ENCODE data around the gene IL2RA. TPM values are rescaled to one million over a fixed set of nuclear protein-coding genes. Genes with fewer than 3 reads are reported as not detected.

IL2RA gene
- total RNA-seq, 1 experiment from 2014 or later = 0.59 TPM

DNA sequence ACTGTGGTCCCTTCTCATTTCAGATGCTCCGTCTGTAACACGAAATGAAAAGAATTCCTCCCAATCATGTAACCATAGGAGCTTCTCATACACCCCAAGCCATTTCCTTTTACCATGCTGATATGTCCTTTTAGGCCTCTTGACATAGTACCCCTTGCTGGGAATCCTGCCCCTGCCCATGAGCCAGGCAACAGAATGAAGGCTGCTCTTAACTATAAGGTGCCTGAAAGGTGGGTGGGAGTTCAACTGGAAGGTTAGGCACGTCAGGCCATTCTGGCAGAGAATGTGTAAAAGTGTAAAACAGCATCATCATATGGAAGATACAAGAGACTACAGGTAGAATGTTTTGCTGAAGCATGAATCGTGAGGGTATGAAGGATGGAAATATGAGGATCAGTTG lies 22.5 kb downstream of the IL2RA start:
- POLR2A ChIA-PET = no interaction called here
- TF ChIP-seq TCF7L2 (IDR thresholded peaks at IDR 0.05; ENCODE audit: borderline replicate concordance, extremely low read depth, insufficient read depth, insufficient read length) (no peak), SRF (IDR thresholded peaks at IDR 0.05; ENCODE audit: low read depth) (no peak), JUND (IDR thresholded peaks at IDR 0.05) (no peak), EGR1 (IDR thresholded peaks at IDR 0.05; ENCODE audit: low read depth) (no peak), ZFX (IDR thresholded peaks at IDR 0.05) (no peak)
- TF ChIP-seq, protein P1, sequence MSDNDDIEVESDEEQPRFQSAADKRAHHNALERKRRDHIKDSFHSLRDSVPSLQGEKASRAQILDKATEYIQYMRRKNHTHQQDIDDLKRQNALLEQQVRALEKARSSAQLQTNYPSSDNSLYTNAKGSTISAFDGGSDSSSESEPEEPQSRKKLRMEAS (IDR thresholded peaks at IDR 0.05) = no peak
- TF ChIP-seq, protein P2, sequence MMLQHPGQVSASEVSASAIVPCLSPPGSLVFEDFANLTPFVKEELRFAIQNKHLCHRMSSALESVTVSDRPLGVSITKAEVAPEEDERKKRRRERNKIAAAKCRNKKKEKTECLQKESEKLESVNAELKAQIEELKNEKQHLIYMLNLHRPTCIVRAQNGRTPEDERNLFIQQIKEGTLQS (IDR thresholded peaks at IDR 0.05) = no peak
- no peak for ATAC-seq
- H4K20me1 ChIP-seq (ENCODE audit: insufficient read depth) = no peaks in the 10 kb centered on the region
- no peaks in the 10 kb centered on the region for H3K79me2 ChIP-seq (ENCODE audit: insufficient read depth, low read length)
- peaks cover 12% of the 10 kb centered on the region; the same call in 1 of the 2 replicates for H3K27me3 ChIP-seq (ENCODE audit: insufficient read depth, low read length)
- RAD21 ChIA-PET (ENCODE audit: low non-redundant PET in 1 of 2, low total read pairs in 2 of 2, uncharacterized antibody in 2 of 2, unreplicated experiment in 2 of 2) = no interaction called here
- no peak overlapping the region for H3K27ac ChIP-seq (ENCODE audit: low read depth, low read length)
- DNase-seq (ENCODE audit: low read depth, low spot score) = no peak
- H3K9me3 ChIP-seq (ENCODE audit: control insufficient read depth in 1 of 2, insufficient read depth in 1 of 2, low read depth in 1 of 2, low read length in 2 of 2) = no peaks in the 10 kb centered on the region
- no peak overlapping the region for H3K4me3 ChIP-seq (replicated peaks in 1 of 2; ENCODE audit: low read depth in 1 of 2, low read length in 2 of 2)
- no peak overlapping the region for H3K9ac ChIP-seq (ENCODE audit: low read length)
- H2AFZ ChIP-seq (ENCODE audit: low read depth, low read length, poor library complexity, severe bottlenecking) = no peak overlapping the region
- no peaks in the 10 kb centered on the region for H3K9me2 ChIP-seq (ENCODE audit: insufficient read depth)
- no peak overlapping the region for H3K4me2 ChIP-seq (ENCODE audit: low read length)
- CTCF ChIA-PET = no interaction called here
- no TSS peak for BruUV-seq (replicated peaks)
- intact Hi-C loops (cut with micrococcal nuclease) = no loop called here
- H3K36me3 ChIP-seq (ENCODE audit: control insufficient read depth in 1 of 2, insufficient read depth in 2 of 2, low read length in 2 of 2) = no peaks in the 10 kb centered on the region
- no peaks in the 10 kb centered on the region for H3K4me1 ChIP-seq (ENCODE audit: control insufficient read depth in 1 of 2, insufficient read depth in 2 of 2, low read length in 2 of 2)

DNA sequence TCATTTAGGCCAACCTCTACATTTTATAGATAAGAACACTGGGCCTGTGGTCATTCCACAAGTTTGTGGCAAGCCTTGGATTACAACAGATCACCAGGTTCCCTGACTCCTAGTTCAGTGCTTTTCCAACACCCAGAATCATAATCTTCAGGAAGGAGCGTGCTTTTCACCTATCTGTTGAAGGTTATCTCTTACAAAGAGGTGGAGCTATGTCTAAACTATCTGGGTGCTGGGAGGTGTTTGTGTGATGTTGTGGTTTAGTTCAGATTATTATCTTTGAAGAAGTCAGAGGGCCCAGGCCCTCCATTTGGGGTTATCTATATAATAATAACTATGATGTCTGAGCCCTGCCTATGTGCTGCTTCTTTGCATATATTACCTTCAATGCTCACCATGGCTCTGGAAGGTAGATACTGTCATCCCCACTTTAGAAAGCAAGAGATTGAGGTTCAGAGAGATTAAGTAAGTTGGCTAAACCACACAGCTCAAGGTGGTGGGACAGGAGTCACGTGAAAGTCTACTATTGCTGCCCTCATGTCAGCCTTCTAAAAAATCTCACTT lies 24.0 kb downstream of the IL2RA start:
- Histone ChIP-seq H3K4me2 (ENCODE audit: low read length) (no peak overlapping the region), H3K9me3 (ENCODE audit: control insufficient read depth in 1 of 2, insufficient read depth in 1 of 2, low read depth in 1 of 2, low read length in 2 of 2) (no peaks in the 10 kb centered on the region), H3K4me3 (replicated peaks in 1 of 2; ENCODE audit: low read depth in 1 of 2, low read length in 2 of 2) (no peak overlapping the region), H3K27me3 (ENCODE audit: insufficient read depth, low read length) (peaks cover 3% of the 10 kb centered on the region; the same call in 1 of the 2 replicates), H3K9me2 (ENCODE audit: insufficient read depth) (no peaks in the 10 kb centered on the region), H3K9ac (ENCODE audit: low read length) (no peak overlapping the region), H3K27ac (ENCODE audit: low read depth, low read length) (no peak overlapping the region), H4K20me1 (ENCODE audit: insufficient read depth) (no peaks in the 10 kb centered on the region), H3K4me1 (ENCODE audit: control insufficient read depth in 1 of 2, insufficient read depth in 2 of 2, low read length in 2 of 2) (no peaks in the 10 kb centered on the region), H2AFZ (ENCODE audit: low read depth, low read length, poor library complexity, severe bottlenecking) (no peak overlapping the region), H3K36me3 (ENCODE audit: control insufficient read depth in 1 of 2, insufficient read depth in 2 of 2, low read length in 2 of 2) (no peaks in the 10 kb centered on the region), H3K79me2 (ENCODE audit: insufficient read depth, low read length) (no peaks in the 10 kb centered on the region)
- BruUV-seq (replicated peaks) = no TSS peak
- DNase-seq (ENCODE audit: low read depth, low spot score) (no peak), ATAC-seq (no peak)
- CTCF ChIA-PET = no interaction called here
- POLR2A ChIA-PET = no interaction called here
- RAD21 ChIA-PET (ENCODE audit: low non-redundant PET in 1 of 2, low total read pairs in 2 of 2, uncharacterized antibody in 2 of 2, unreplicated experiment in 2 of 2) = no interaction called here
- TF ChIP-seq EZH2 (IDR thresholded peaks at IDR 0.05) (no peak), ZNF274 (IDR thresholded peaks at IDR 0.05; ENCODE audit: low read depth, low read length) (no peak), CBX3 (IDR thresholded peaks at IDR 0.05; ENCODE audit: low read depth) (no peak), POLR2AphosphoS5 (IDR thresholded peaks at IDR 0.05; ENCODE audit: low read depth, low read length) (no peak), YY1 (IDR thresholded peaks at IDR 0.05; ENCODE audit: extremely low read depth, insufficient replicate concordance, low read depth, low read length) (no peak), RAD21 (IDR thresholded peaks at IDR 0.05; ENCODE audit: low read depth) (no peak), FOSL1 (IDR thresholded peaks at IDR 0.05; ENCODE audit: low read depth) (no peak), JUND (IDR thresholded peaks at IDR 0.05) (no peak)
- TF ChIP-seq, protein P2 (IDR thresholded peaks at IDR 0.05) = no peak
- TF ChIP-seq, protein P3, sequence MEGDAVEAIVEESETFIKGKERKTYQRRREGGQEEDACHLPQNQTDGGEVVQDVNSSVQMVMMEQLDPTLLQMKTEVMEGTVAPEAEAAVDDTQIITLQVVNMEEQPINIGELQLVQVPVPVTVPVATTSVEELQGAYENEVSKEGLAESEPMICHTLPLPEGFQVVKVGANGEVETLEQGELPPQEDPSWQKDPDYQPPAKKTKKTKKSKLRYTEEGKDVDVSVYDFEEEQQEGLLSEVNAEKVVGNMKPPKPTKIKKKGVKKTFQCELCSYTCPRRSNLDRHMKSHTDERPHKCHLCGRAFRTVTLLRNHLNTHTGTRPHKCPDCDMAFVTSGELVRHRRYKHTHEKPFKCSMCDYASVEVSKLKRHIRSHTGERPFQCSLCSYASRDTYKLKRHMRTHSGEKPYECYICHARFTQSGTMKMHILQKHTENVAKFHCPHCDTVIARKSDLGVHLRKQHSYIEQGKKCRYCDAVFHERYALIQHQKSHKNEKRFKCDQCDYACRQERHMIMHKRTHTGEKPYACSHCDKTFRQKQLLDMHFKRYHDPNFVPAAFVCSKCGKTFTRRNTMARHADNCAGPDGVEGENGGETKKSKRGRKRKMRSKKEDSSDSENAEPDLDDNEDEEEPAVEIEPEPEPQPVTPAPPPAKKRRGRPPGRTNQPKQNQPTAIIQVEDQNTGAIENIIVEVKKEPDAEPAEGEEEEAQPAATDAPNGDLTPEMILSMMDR (IDR thresholded peaks at IDR 0.05 in 2 of 3, conservative IDR thresholded peaks at IDR 0.05 in 1 of 3; ENCODE audit: borderline replicate concordance in 1 of 3, insufficient read depth in 1 of 3, low read depth in 2 of 3, low read length in 2 of 3) = no peak
- TF ChIP-seq, protein P4, sequence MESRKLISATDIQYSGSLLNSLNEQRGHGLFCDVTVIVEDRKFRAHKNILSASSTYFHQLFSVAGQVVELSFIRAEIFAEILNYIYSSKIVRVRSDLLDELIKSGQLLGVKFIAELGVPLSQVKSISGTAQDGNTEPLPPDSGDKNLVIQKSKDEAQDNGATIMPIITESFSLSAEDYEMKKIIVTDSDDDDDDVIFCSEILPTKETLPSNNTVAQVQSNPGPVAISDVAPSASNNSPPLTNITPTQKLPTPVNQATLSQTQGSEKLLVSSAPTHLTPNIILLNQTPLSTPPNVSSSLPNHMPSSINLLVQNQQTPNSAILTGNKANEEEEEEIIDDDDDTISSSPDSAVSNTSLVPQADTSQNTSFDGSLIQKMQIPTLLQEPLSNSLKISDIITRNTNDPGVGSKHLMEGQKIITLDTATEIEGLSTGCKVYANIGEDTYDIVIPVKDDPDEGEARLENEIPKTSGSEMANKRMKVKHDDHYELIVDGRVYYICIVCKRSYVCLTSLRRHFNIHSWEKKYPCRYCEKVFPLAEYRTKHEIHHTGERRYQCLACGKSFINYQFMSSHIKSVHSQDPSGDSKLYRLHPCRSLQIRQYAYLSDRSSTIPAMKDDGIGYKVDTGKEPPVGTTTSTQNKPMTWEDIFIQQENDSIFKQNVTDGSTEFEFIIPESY (IDR thresholded peaks at IDR 0.05; ENCODE audit: extremely low read depth, insufficient replicate concordance, low read length) = no peak
- intact Hi-C loops (cut with micrococcal nuclease) = no loop called here

Measured in HCT116 (cell line).